DND-41 (cell line): ENCODE measurements around the gene GRIK3.

Experiments
- EZH2 ChIP-seq: IDR thresholded peaks from 3 replicates; pipeline ENCODE4 v1.6.1; 2012; ENCODE audit warnings: borderline replicate concordance, low read depth, mild to moderate bottlenecking, moderate library complexity, low read length, inconsistent platforms; ENCODE audit not compliant: severe bottlenecking
- TF ChIP-seq, protein P1 (sequence below): IDR thresholded peaks from 2 replicates; pipeline ENCODE4 v1.5.1; 2012; ENCODE audit warnings: borderline replicate concordance, low read length, moderate library complexity, mild to moderate bottlenecking; ENCODE audit not compliant: poor library complexity, severe bottlenecking; ENCODE audit errors: extremely low read depth

- TF ChIP-seq, protein P1, sequence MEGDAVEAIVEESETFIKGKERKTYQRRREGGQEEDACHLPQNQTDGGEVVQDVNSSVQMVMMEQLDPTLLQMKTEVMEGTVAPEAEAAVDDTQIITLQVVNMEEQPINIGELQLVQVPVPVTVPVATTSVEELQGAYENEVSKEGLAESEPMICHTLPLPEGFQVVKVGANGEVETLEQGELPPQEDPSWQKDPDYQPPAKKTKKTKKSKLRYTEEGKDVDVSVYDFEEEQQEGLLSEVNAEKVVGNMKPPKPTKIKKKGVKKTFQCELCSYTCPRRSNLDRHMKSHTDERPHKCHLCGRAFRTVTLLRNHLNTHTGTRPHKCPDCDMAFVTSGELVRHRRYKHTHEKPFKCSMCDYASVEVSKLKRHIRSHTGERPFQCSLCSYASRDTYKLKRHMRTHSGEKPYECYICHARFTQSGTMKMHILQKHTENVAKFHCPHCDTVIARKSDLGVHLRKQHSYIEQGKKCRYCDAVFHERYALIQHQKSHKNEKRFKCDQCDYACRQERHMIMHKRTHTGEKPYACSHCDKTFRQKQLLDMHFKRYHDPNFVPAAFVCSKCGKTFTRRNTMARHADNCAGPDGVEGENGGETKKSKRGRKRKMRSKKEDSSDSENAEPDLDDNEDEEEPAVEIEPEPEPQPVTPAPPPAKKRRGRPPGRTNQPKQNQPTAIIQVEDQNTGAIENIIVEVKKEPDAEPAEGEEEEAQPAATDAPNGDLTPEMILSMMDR, result no peak
- no peak for TF ChIP-seq EZH2
Observed at GRCh38 chr1:37055631-37056030, 21.3 kb upstream of the GRIK3 start.
